HL-60 (cell line): ENCODE data around the gene MUC6.

Source experiments
- DNase-seq, 2 experiments: peaks; one replicate each; pipeline ENCODE4 v3.0.0-alpha.2; 2010 to 2020; ENCODE audit warnings: low read depth in 1 of 2, low spot score in 1 of 2
- H3K27ac ChIP-seq: fragments of 250-450 bp; sonication (Bioruptor Pico); replicated peaks from 2 replicates; pipeline ENCODE4 v1.5.1; 2020; ENCODE audit warnings: mild to moderate bottlenecking, moderate library complexity
- H3K27me3 ChIP-seq: fragments of 250-450 bp; sonication (Bioruptor Pico); 2 replicates; pipeline ENCODE4 v1.5.1; 2021; ENCODE audit warnings: mild to moderate bottlenecking, moderate library complexity; ENCODE audit not compliant: insufficient read depth, poor library complexity, severe bottlenecking
- H3K4me3 ChIP-seq: replicated peaks from 2 replicates; pipeline ENCODE4 v1.5.1; 2011; ENCODE audit warnings: mild to moderate bottlenecking, control low read depth, low read length; ENCODE audit not compliant: insufficient read depth
- GABPA ChIP-seq: IDR thresholded peaks from 2 replicates; pipeline ENCODE4 v1.6.1; 2012; ENCODE audit warnings: low read depth
- POLR2AphosphoS5 ChIP-seq: IDR thresholded peaks from 2 replicates; pipeline ENCODE4 v1.6.1; 2012; ENCODE audit warnings: low read depth
- SPI1 ChIP-seq: IDR thresholded peaks from 2 replicates; pipeline ENCODE4 v1.6.1; 2012; ENCODE audit warnings: low read depth, mild to moderate bottlenecking, borderline replicate concordance
- TF ChIP-seq, protein P1 (sequence below): IDR thresholded peaks from 2 replicates; pipeline ENCODE4 v1.6.1; 2012; ENCODE audit warnings: low read depth; ENCODE audit not compliant: insufficient replicate concordance
- TF ChIP-seq, protein P2 (sequence below): IDR thresholded peaks from one replicate; pipeline ENCODE4 v1.5.1; 2011; ENCODE audit warnings: low read length, control low read depth, inconsistent platforms; ENCODE audit not compliant: insufficient read depth

Gene MUC6

DNA sequence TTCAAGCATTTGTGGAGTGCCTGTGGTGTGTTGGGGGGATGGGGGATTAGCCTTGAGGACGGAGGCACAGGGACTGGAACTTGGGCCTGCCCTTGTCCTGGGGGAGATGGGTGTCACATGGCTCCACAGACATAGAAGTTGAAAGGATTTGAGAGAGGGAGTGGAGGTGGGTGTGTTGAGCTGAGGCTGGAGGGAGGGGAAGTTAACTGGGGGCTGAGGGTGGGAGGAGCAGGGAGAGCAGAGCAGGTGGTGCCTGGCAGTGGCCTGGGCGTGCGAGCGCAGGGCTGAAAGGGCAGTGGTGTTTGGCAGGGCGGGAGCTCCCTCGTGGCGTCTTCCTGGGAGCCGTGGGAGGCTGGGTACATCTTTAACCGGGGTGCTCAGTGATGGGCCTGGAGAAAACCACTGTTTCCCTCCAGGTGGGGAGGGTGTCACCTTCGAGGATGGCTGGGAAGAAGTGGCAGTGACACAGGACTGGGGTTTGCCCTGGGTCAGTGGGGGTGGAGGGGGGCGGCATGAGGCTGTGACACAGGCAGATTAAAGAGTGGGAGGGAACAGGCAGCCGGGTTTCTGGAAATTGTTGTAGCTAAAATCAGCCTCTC lies 65.3 kb downstream of the MUC6 start:
- Histone ChIP-seq H3K27ac (no peak overlapping the region), H3K27me3 (no peaks in the 10 kb centered on the region), H3K4me3 (no peak overlapping the region)
- no peak for DNase-seq
- TF ChIP-seq SPI1 = no peak
- TF ChIP-seq, protein P1, sequence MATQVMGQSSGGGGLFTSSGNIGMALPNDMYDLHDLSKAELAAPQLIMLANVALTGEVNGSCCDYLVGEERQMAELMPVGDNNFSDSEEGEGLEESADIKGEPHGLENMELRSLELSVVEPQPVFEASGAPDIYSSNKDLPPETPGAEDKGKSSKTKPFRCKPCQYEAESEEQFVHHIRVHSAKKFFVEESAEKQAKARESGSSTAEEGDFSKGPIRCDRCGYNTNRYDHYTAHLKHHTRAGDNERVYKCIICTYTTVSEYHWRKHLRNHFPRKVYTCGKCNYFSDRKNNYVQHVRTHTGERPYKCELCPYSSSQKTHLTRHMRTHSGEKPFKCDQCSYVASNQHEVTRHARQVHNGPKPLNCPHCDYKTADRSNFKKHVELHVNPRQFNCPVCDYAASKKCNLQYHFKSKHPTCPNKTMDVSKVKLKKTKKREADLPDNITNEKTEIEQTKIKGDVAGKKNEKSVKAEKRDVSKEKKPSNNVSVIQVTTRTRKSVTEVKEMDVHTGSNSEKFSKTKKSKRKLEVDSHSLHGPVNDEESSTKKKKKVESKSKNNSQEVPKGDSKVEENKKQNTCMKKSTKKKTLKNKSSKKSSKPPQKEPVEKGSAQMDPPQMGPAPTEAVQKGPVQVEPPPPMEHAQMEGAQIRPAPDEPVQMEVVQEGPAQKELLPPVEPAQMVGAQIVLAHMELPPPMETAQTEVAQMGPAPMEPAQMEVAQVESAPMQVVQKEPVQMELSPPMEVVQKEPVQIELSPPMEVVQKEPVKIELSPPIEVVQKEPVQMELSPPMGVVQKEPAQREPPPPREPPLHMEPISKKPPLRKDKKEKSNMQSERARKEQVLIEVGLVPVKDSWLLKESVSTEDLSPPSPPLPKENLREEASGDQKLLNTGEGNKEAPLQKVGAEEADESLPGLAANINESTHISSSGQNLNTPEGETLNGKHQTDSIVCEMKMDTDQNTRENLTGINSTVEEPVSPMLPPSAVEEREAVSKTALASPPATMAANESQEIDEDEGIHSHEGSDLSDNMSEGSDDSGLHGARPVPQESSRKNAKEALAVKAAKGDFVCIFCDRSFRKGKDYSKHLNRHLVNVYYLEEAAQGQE = no peak
- TF ChIP-seq POLR2AphosphoS5 = no peak
- TF ChIP-seq, protein P2, sequence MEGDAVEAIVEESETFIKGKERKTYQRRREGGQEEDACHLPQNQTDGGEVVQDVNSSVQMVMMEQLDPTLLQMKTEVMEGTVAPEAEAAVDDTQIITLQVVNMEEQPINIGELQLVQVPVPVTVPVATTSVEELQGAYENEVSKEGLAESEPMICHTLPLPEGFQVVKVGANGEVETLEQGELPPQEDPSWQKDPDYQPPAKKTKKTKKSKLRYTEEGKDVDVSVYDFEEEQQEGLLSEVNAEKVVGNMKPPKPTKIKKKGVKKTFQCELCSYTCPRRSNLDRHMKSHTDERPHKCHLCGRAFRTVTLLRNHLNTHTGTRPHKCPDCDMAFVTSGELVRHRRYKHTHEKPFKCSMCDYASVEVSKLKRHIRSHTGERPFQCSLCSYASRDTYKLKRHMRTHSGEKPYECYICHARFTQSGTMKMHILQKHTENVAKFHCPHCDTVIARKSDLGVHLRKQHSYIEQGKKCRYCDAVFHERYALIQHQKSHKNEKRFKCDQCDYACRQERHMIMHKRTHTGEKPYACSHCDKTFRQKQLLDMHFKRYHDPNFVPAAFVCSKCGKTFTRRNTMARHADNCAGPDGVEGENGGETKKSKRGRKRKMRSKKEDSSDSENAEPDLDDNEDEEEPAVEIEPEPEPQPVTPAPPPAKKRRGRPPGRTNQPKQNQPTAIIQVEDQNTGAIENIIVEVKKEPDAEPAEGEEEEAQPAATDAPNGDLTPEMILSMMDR = no peak
- no peak for TF ChIP-seq GABPA

DNA sequence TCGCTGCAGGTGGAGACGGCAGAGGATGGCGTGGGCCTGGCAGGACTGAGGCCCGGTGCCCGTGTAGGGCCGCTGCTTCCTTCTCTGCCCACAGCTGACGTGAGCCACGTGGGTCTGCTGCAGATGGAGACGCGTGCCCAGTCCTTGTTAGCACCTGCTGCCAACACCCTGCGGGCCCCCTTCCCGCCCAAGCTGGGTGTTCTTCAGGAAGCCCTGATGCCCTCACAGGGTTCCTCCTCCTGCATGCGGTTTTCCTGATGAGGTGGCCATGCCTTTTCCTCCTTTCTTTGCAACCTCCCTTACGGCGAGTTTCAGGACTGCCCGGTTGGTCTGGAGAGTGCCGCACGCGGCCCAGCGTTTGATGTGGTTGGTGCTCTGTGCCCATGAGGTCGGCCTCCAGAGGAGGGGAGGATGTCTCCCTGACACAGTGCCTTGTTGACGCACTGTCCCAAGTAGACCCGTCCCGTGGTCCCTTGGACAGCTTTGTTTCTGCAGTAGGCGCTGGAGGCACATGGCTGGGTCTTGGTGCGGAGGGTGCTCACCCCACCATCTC lies 66.1 kb downstream of the MUC6 start:
- Histone ChIP-seq H3K27ac (no peak overlapping the region), H3K27me3 (no peaks in the 10 kb centered on the region), H3K4me3 (no peak overlapping the region)
- TF ChIP-seq POLR2AphosphoS5 (peak; percentile 88), SPI1 (no peak), GABPA (no peak)
- TF ChIP-seq, protein P2 = no peak
- TF ChIP-seq, protein P1 = no peak
- peak in 1 of 2 experiments; percentile 47 for DNase-seq

DNA sequence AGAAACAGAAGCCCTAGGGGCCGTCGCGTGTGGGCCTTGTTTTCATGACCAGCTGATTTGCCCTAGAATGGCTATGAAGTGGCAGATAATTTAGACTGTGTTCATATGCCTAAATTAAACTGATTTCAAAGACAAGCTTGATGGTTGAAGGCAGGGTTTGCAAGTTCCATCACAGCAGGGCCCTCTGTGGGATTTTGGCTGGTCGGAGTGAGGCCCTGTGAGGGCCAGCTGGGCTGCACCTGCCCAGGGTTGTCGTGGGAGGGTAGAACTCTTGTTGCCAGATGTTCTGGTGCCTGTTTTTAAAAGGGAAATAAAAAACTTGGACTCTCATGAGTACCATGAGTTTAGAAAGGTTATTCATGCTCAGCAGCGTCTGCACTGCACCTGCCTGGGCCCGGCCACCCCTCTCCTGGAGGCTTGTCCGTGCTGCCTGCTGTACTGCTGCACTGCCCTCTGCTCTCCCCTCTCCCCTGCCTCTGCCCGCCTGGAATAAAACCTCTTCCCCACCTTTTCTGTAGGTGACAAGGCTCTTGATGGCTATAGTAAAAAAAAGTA lies 66.8 kb downstream of the MUC6 start:
- Histone ChIP-seq H3K27ac (no peak overlapping the region), H3K27me3 (no peaks in the 10 kb centered on the region), H3K4me3 (no peak overlapping the region)
- DNase-seq = no peak
- TF ChIP-seq, protein P1 = no peak
- TF ChIP-seq, protein P2 = no peak
- no peak for TF ChIP-seq GABPA
- no peak for TF ChIP-seq POLR2AphosphoS5
